ENCODE data around the gene TMEM62. TPM values are rescaled to one million over a fixed set of nuclear protein-coding genes. Genes with fewer than 3 reads are reported as not detected.

The TMEM62 gene
- total RNA-seq, 4 donors from 2014 or later, result 43.3 to 87.5 (median 57.0) TPM

- Histone ChIP-seq H3K4me3 (no peak overlapping the region), H3K36me3 (peaks cover 0 to 27% (median 0%) of the 10 kb centered on the region in 3 donors), H3K27me3 (no peaks in the 10 kb centered on the region), H3K27ac (no peak overlapping the region), H3K9me3 (no peaks in the 10 kb centered on the region), H3K4me1 (no peaks in the 10 kb centered on the region)
- no peak for TF ChIP-seq POLR2A (IDR thresholded peaks at IDR 0.05)
- TF ChIP-seq, protein P1, sequence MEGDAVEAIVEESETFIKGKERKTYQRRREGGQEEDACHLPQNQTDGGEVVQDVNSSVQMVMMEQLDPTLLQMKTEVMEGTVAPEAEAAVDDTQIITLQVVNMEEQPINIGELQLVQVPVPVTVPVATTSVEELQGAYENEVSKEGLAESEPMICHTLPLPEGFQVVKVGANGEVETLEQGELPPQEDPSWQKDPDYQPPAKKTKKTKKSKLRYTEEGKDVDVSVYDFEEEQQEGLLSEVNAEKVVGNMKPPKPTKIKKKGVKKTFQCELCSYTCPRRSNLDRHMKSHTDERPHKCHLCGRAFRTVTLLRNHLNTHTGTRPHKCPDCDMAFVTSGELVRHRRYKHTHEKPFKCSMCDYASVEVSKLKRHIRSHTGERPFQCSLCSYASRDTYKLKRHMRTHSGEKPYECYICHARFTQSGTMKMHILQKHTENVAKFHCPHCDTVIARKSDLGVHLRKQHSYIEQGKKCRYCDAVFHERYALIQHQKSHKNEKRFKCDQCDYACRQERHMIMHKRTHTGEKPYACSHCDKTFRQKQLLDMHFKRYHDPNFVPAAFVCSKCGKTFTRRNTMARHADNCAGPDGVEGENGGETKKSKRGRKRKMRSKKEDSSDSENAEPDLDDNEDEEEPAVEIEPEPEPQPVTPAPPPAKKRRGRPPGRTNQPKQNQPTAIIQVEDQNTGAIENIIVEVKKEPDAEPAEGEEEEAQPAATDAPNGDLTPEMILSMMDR (IDR thresholded peaks at IDR 0.05), result no peak
- DNase-seq, result no peak
Observed at GRCh38 chr15:43199945-43200488, 66.6 kb downstream of the TMEM62 start.

DNA sequence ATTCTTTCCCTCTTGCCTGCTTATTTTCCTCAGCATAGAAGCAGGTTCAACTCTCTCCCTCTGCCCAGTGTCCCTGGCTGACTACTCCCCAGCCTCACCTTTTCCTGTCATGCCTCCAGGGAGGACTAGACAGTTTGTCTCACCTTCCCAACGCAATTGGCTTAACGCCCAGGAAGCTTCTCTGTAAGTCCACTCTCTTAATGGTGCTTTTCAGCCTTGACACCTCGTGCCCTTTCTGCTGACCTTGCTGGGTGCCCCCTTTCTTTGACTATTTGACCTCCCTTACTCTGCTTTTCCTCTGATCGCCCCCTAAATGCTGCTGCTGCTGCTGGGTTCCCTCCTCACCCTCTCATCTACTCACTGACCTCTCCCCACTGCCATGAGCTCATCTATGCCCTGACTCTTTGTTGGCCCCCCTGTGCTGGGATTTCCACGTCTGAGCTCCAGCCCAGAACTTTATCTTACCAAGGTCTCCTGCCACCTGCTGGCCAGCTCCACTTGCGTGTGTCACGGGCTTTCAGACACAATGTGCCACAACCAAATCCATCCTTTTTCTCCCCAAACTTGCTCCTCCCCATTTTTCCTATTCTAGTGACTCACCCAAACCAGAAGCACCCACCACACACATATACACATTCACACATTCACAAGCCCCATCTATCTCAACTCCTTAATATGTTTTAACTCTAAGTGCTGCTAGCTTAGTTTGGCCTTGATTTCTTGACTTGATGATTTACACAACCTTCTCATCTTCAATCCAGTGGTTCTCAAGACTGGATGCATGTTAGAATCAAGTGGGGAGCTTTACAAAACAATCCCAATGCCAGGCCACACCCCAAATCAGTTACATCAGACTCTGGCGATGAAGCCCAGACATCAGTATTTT lies 70.9 kb downstream of the TMEM62 start:
- no peaks in the 10 kb centered on the region for H3K4me1 ChIP-seq
- H3K27ac ChIP-seq, result no peak overlapping the region
- DNase-seq, result peak in 2 of 3 donors; percentile 38 to 68
- no peaks in the 10 kb centered on the region for H3K27me3 ChIP-seq
- no peak overlapping the region for H3K4me3 ChIP-seq
- H3K9me3 ChIP-seq, result no peaks in the 10 kb centered on the region
- TF ChIP-seq, protein P1 (IDR thresholded peaks at IDR 0.05), result peak in 5 of 6 experiments; percentile 23 to 48 (median 45)
- no peak for TF ChIP-seq POLR2A (IDR thresholded peaks at IDR 0.05)
- H3K36me3 ChIP-seq, result no peaks in the 10 kb centered on the region

GRCh38 chr15:43206054-43206453 lies 72.7 kb downstream of the TMEM62 start:
- Histone ChIP-seq H3K4me3 (no peak overlapping the region), H3K27me3 (no peaks in the 10 kb centered on the region), H3K27ac (no peak overlapping the region), H3K36me3 (no peaks in the 10 kb centered on the region), H3K4me1 (no peaks in the 10 kb centered on the region), H3K9me3 (no peaks in the 10 kb centered on the region)
- DNase-seq, result no peak
- TF ChIP-seq, protein P1 (IDR thresholded peaks at IDR 0.05), result no peak
- no peak for TF ChIP-seq POLR2A (IDR thresholded peaks at IDR 0.05)

DNA sequence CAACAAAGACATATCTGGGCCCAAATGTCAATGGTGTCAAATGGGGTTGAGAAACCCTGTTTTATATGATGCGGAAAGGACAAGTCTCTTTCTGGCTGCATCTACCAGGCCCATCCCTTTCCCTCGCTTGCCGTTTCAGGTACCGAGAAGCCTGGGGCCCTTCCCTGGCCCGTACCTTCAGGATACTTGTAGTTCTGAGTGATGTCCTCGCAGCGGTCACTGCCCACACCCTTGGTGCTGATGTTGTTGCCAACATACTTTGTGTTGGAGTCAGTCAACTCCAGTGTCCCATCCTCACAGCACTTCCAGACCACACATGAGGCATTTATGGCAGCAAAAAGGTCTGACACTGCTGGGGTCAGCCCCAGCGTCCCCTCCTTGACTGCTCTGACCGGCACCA lies 73.6 kb downstream of the TMEM62 start:
- H3K4me3 ChIP-seq, result no peak overlapping the region
- TF ChIP-seq POLR2A (IDR thresholded peaks at IDR 0.05), result no peak
- TF ChIP-seq, protein P1 (IDR thresholded peaks at IDR 0.05), result no peak
- H3K27me3 ChIP-seq, result no peaks in the 10 kb centered on the region
- no peak overlapping the region for H3K27ac ChIP-seq
- no peak for DNase-seq
- H3K36me3 ChIP-seq, result no peaks in the 10 kb centered on the region
- no peaks in the 10 kb centered on the region for H3K4me1 ChIP-seq
- H3K9me3 ChIP-seq, result no peaks in the 10 kb centered on the region

DNA sequence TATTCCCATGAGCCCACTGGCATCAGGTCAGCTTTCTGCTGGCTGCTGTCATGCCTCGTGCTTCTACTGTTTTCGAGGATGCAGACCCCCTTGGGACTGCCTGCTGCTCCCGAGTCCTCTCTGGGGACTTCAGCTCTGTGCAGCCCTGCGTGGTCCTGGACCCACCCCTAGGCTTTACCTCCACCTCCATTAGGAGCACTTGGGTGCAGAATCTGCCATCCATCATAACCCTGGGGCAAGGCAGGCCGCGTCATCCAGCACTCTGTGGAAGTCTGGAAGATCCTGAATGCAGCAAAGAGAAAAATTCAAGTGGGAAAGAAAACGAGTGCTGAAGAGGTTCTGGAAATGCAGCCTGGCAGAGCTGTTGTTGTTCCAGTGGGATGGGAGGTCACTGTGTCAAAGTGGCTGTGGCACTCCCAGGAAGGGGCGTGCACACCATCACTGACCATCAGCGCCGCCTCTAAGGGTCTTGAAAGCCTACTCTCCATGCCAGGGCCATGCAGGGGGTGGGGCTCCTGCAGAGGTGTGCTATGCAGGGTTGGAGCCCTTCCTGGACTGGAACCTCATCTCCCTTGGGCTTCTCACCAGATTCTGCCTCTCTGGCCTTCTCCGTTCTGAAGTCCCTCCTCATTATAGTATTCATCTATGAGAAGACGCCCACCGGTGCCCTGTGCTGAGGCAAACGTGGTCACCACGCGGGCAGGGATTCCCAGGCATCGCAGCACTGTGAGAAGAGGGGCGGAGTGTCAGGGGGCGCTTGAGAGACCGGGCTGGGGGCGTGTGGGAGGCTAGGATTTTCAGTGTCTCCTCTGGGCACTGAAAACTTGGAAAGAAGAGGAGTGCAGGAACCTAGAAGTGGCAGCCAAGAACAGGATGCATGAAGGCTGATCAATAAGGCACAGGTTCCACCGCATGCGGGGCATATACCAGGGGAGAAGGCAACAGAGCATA lies 74.9 kb downstream of the TMEM62 start:
- Histone ChIP-seq H3K9me3 (no peaks in the 10 kb centered on the region), H3K27ac (no peak overlapping the region), H3K4me1 (no peaks in the 10 kb centered on the region), H3K36me3 (no peaks in the 10 kb centered on the region), H3K27me3 (no peaks in the 10 kb centered on the region), H3K4me3 (no peak overlapping the region)
- no peak for TF ChIP-seq POLR2A (IDR thresholded peaks at IDR 0.05)
- TF ChIP-seq, protein P1 (IDR thresholded peaks at IDR 0.05), result no peak
- DNase-seq, result no peak
